ENCODE results near the gene RSPO3.

The RSPO3 gene

DNA sequence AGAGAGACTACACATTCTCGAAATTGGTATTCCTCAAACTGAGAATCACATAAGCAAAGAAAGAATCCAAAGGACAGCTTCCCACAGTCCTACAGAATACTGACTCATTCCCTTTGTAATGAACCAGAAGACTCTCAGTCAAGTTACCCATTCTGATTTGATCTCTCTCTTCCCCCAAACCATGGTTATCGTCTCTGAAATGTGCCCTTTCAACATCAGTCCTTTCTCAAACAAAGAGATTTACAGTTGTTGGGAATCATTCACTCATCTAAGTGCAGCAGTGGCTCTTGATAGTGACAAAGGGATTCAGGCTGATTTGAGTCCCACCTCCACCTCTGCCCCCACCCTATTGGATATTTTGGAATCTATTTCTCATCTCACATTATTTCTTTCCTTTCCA is 15.0 kb upstream of the RSPO3 start:
- no peak for DNase-seq (ENCODE audit: low read depth)
- H3K4me3 ChIP-seq (ENCODE audit: control insufficient read depth, low read depth, low read length): no peak overlapping the region
- TF ChIP-seq, protein P1, sequence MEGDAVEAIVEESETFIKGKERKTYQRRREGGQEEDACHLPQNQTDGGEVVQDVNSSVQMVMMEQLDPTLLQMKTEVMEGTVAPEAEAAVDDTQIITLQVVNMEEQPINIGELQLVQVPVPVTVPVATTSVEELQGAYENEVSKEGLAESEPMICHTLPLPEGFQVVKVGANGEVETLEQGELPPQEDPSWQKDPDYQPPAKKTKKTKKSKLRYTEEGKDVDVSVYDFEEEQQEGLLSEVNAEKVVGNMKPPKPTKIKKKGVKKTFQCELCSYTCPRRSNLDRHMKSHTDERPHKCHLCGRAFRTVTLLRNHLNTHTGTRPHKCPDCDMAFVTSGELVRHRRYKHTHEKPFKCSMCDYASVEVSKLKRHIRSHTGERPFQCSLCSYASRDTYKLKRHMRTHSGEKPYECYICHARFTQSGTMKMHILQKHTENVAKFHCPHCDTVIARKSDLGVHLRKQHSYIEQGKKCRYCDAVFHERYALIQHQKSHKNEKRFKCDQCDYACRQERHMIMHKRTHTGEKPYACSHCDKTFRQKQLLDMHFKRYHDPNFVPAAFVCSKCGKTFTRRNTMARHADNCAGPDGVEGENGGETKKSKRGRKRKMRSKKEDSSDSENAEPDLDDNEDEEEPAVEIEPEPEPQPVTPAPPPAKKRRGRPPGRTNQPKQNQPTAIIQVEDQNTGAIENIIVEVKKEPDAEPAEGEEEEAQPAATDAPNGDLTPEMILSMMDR (IDR thresholded peaks at IDR 0.05; ENCODE audit: control insufficient read depth, insufficient read depth, low read depth, low read length, missing control alignments): no peak

- TF ChIP-seq, protein P1 (IDR thresholded peaks at IDR 0.05; ENCODE audit: control insufficient read depth, insufficient read depth, low read depth, low read length, missing control alignments): no peak
- no peak overlapping the region for H3K4me3 ChIP-seq (ENCODE audit: control insufficient read depth, low read depth, low read length)
- DNase-seq (ENCODE audit: low read depth): no peak
These were observed 10.6 kb upstream of the RSPO3 start for GRCh38 chr6:127107916-127108315.

DNA sequence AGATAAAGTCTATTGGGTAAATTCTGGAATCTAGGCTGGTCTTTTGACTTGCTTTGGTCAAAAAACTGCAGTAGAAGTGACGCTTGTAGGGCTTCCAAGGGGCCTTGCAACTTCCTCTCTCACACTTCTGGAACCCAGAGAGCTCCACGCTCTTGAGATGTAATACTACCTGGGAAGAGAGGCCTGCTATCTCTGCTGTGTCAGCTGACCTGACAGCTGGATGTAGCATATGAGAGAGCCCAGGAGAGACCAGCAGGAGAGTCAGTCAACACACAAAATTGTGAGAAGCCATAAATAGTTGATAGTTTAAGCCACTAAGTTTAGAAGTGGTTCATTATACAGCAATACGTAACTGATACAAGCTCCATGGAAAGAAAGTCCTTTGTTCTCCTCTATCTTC is 7.8 kb upstream of the RSPO3 start:
- no peak overlapping the region for H3K4me3 ChIP-seq (ENCODE audit: control insufficient read depth, low read depth, low read length)
- no peak for DNase-seq (ENCODE audit: low read depth)
- TF ChIP-seq, protein P1 (IDR thresholded peaks at IDR 0.05; ENCODE audit: control insufficient read depth, insufficient read depth, low read depth, low read length, missing control alignments): no peak

GRCh38 chr6:127111526-127111925 is 6.9 kb upstream of the RSPO3 start:
- no peak for DNase-seq (ENCODE audit: low read depth)
- no peak overlapping the region for H3K4me3 ChIP-seq (ENCODE audit: control insufficient read depth, low read depth, low read length)
- TF ChIP-seq, protein P1 (IDR thresholded peaks at IDR 0.05; ENCODE audit: control insufficient read depth, insufficient read depth, low read depth, low read length, missing control alignments): no peak

GRCh38 chr6:127114214-127114760 is 4.2 kb upstream of the RSPO3 start:
- TF ChIP-seq, protein P1 (IDR thresholded peaks at IDR 0.05; ENCODE audit: control insufficient read depth, insufficient read depth, low read depth, low read length, missing control alignments): no peak
- H3K4me3 ChIP-seq (ENCODE audit: control insufficient read depth, low read depth, low read length): no peak overlapping the region
- no peak for DNase-seq (ENCODE audit: low read depth)

GRCh38 chr6:127115084-127115655 is 3.3 kb upstream of the RSPO3 start:
- H3K4me3 ChIP-seq (ENCODE audit: control insufficient read depth, low read depth, low read length): no peak overlapping the region
- DNase-seq (ENCODE audit: low read depth): no peak
- TF ChIP-seq, protein P1 (IDR thresholded peaks at IDR 0.05; ENCODE audit: control insufficient read depth, insufficient read depth, low read depth, low read length, missing control alignments): no peak
